LNCaP clone FGC (cell line): ENCODE results near the gene COPS9.
A peak's percentile ranks its signal among the peaks of the same experiment; 100 is the strongest.

Experiments used
- DNase-seq: peaks from one replicate; pipeline ENCODE4 v3.0.0-alpha.2; 2011; ENCODE audit warnings: low read depth
- H3K4me3 ChIP-seq: 2 replicates; pipeline ENCODE4 v1.5.1; 2011; ENCODE audit warnings: mild to moderate bottlenecking, low read depth, low read length, control low read depth
- TF ChIP-seq, protein P1 (sequence below): IDR thresholded peaks from 2 replicates; pipeline ENCODE4 v1.5.1; 2012; ENCODE audit warnings: mild to moderate bottlenecking; ENCODE audit not compliant: control insufficient read depth, insufficient read depth; ENCODE audit errors: extremely low read depth

The COPS9 gene

DNA sequence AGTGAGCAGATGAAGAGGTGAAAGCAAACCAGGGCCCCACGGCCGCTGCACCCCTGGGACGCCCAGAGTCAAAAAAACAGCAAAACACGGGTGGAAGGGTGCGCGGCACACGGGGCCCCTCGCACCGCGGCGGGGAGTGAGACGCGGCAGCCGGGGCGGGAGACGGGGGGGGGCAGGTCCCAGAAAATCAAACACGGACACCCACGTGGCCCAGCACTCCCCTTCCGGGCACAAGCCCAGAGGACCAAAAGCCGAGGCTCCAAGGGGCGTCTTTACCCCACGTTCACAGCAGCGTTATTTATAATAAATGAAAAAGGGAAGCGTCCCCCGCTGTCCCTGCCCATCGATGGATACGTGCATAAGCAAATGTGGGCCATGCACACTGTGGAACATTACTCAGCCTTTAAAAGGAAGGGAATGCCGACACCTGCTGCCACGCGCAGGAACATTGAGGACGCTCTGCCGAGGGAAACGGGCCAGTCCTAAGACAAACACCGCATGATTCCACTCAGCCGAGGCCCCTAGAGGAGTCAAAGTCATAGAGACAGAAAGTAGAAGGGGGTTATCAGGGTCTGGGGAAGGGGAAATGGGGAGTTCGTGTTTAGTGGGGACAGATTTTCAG lies 677 bp upstream of the COPS9 start:
- H3K4me3 ChIP-seq = peak overlapping the region; percentile 96
- TF ChIP-seq, protein P1, sequence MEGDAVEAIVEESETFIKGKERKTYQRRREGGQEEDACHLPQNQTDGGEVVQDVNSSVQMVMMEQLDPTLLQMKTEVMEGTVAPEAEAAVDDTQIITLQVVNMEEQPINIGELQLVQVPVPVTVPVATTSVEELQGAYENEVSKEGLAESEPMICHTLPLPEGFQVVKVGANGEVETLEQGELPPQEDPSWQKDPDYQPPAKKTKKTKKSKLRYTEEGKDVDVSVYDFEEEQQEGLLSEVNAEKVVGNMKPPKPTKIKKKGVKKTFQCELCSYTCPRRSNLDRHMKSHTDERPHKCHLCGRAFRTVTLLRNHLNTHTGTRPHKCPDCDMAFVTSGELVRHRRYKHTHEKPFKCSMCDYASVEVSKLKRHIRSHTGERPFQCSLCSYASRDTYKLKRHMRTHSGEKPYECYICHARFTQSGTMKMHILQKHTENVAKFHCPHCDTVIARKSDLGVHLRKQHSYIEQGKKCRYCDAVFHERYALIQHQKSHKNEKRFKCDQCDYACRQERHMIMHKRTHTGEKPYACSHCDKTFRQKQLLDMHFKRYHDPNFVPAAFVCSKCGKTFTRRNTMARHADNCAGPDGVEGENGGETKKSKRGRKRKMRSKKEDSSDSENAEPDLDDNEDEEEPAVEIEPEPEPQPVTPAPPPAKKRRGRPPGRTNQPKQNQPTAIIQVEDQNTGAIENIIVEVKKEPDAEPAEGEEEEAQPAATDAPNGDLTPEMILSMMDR = no peak
- no peak for DNase-seq

DNA sequence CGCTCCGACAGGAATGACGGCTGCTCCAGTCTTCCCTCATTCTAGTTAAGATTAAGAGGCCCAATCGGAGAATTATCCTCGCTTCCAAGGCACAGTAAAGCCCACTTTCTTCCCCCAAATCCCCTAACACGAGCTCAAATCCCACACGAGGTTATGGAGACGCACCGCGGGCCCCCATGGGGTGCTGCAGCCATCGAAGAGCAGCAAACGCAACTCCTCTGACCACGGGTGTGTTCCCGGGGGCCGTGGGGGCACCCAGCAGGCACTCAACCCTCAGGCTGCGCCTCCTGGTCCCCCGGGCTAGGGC lies 446 bp downstream of the COPS9 start:
- peak overlapping the region; percentile 96 for H3K4me3 ChIP-seq
- TF ChIP-seq, protein P1 = no peak
- no peak for DNase-seq

DNA sequence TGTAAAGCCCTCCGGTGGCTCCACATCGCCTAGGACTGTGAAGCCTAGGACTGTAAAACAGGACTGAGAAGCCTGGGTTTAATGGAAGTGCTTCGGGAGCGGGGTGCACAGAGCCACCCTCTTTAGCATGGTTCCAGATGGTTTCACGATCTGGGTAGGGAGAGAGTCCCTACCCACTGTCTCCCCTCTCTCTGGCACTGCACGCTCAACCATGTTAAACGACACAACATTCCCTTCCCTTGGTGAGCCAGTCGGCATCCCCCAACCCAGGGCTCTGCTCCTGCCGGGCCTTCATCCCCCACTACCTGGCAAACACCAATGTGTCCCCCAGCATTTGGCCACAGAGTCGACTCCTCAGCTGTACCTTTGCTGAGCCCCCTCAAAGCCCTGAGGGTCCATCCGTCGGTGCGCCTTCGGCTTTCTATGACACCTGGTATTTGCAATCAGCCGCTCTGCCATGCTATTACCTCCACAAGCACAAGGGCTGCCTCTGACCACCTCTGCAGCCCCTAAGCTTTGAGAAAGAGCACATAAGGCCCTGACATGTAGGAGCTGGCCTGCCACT lies 1.1 kb downstream of the COPS9 start:
- no peak for DNase-seq
- peak overlapping the region; percentile 96 for H3K4me3 ChIP-seq
- TF ChIP-seq, protein P1 = no peak

DNA sequence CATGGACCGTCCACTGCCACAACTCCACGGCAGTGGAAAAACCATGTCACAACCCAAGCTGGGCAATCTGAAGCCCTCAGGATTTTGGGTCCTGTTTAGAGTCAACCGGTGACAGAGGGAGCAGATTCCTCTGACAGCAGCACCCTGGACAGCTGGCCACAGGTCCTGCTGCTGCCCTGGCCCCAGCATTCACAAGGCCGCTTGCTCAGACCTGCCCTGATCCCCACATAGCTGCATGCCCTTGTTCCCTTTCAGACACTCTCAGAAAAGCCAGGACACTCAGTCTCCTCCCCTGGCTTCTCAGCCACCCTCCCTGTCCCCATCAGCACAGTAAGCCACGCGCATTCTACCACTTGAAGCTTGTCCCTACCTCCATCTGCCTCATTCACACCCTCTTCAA lies 1.6 kb downstream of the COPS9 start:
- no peak for DNase-seq
- peak overlapping the region; percentile 96 for H3K4me3 ChIP-seq
- TF ChIP-seq, protein P1 = no peak

DNA sequence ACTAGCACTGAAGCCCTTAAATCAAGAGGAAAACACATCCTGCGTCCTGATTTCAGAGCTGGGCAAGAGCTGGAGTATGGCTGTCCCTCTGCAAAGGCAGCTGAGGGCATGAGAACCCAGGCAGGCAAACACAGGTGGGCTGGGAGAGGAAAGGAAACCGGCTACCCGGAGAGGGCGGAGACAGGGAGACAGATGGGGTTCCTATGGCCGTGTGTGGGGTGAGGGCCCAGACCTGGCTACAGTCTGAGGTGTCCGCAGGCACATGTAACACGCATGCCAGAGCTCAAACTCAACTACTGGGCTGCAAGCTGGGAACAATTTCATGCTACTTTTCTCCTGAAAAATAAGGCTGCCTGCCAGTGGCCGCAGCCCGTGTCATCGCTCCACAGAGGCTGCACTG lies 2.7 kb downstream of the COPS9 start:
- H3K4me3 ChIP-seq = no peak overlapping the region
- TF ChIP-seq, protein P1 = no peak
- no peak for DNase-seq

DNA sequence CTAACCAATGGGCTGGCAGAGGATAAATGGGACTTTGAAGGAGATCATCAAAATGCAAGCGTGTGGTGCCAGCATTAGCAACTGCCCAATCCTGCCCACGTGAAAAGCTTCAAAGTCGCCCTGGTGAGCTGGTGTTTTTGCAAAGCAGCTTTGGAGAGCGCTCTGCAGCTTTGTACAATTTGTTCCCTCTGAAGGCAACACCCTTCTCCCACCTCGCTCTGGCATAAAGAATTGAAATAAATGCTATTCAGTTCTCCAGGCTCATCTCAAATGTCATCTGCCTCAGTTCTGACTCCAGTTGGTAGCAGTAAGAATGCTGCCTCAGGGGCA lies 3.5 kb downstream of the COPS9 start:
- TF ChIP-seq, protein P1 = no peak
- no peak for DNase-seq
- no peak overlapping the region for H3K4me3 ChIP-seq
